Tibial nerve (tissue), 4 donors: ENCODE measurements around the gene NXPH1.

Experiments used
- EP300 ChIP-seq, 2 donors: sonication (generic); formaldehyde crosslinking; IDR thresholded peaks; one replicate each; pipeline ENCODE4 v1.6.1; 2017; ENCODE audit warnings: antibody characterized with exemption in 2 of 2, mild to moderate bottlenecking in 1 of 2
- POLR2A ChIP-seq, 2 donors: fragments of 450-650 bp; IDR thresholded peaks; one replicate each; pipeline ENCODE4 v1.6.1; 2017; ENCODE audit warnings: antibody characterized with exemption in 2 of 2, mild to moderate bottlenecking in 2 of 2, moderate library complexity in 2 of 2
- TF ChIP-seq, protein P1 (sequence below), 5 experiments: fragments of 200-600 bp in 3 of 5; fragments of 450-650 bp in 2 of 5; sonication (generic) in 3 of 5; IDR thresholded peaks; one replicate each; pipeline ENCODE4 v1.5.1; 2016 to 2019; ENCODE audit warnings: antibody characterized with exemption in 5 of 5, mild to moderate bottlenecking in 3 of 5, moderate library complexity in 2 of 5

DNA sequence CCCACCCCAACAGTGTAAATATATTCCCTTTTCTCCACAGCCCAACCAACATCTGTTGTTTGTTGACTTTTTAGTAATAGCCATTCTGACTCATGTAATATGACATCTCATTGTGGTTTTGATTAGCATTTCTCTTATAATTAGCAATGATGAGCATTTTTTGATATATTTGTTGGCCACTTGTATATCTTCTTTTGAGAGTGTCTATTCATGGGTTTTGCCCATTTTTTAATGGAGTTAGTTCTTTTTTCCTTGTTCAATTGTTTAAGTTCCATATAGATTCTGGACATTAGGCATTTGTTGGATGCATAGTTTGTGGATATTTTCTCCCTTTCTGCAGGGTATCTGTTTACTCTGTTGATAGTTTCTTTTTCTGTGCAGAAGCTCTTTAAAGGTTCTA, 340.1 kb downstream of the NXPH1 start:
- TF ChIP-seq EP300 (IDR thresholded peaks at IDR 0.05), result no peak
- TF ChIP-seq, protein P1, sequence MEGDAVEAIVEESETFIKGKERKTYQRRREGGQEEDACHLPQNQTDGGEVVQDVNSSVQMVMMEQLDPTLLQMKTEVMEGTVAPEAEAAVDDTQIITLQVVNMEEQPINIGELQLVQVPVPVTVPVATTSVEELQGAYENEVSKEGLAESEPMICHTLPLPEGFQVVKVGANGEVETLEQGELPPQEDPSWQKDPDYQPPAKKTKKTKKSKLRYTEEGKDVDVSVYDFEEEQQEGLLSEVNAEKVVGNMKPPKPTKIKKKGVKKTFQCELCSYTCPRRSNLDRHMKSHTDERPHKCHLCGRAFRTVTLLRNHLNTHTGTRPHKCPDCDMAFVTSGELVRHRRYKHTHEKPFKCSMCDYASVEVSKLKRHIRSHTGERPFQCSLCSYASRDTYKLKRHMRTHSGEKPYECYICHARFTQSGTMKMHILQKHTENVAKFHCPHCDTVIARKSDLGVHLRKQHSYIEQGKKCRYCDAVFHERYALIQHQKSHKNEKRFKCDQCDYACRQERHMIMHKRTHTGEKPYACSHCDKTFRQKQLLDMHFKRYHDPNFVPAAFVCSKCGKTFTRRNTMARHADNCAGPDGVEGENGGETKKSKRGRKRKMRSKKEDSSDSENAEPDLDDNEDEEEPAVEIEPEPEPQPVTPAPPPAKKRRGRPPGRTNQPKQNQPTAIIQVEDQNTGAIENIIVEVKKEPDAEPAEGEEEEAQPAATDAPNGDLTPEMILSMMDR (IDR thresholded peaks at IDR 0.05), result no peak
- TF ChIP-seq POLR2A (IDR thresholded peaks at IDR 0.05), result no peak
